ENCODE data around the gene RHOH.

DNA sequence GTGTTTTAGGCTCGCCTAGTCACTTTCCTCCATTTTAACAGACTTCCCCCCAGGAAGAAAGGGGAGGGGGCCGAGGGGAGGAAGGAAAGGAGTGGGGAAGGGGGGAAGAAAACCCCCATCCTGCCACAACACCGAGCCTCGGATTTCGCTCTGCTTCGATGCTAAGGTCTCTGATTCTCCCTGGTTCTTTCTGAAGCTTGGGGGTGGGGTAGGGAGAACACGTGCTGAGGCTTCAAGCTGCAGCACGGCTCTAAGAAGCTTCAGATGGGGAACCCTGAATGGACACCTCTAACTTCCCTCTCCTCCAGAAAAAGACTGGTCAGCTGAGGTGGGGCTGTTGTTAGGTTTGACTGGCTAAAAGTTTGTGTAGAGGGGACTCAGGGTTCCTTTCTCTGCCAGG, 61.8 kb downstream of the RHOH start:
- no peak for TF ChIP-seq POLR2A (IDR thresholded peaks at IDR 0.05; ENCODE audit: low read length)
- no peak for TF ChIP-seq GATA1 (IDR thresholded peaks at IDR 0.05; ENCODE audit: low read depth, low read length)
